ENCODE data around the gene FTO. TPM values are rescaled to one million over a fixed set of nuclear protein-coding genes. Genes with fewer than 3 reads are reported as not detected.

Gene FTO
- total and polyA plus RNA-seq, 2 donors from 2014 or later: 22.3 to 116 TPM

- TF ChIP-seq CTCF (IDR thresholded peaks at IDR 0.05; ENCODE audit: borderline replicate concordance, extremely low read depth, insufficient read depth): no peak
- no peak for FAIRE-seq
- Histone ChIP-seq H3K27ac (ENCODE audit: low read depth in 2 of 2, low read length in 2 of 2) (no peak overlapping the region), H3K36me3 (ENCODE audit: control insufficient read depth in 2 of 3, insufficient read depth in 3 of 3, low read length in 3 of 3) (no peaks in the 10 kb centered on the region), H3K9ac (ENCODE audit: low read length in 3 of 3) (no peak overlapping the region), H3K9me3 (ENCODE audit: control insufficient read depth in 2 of 3, insufficient read depth in 1 of 3, low read length in 3 of 3) (no peaks in the 10 kb centered on the region), H3K4me1 (ENCODE audit: control insufficient read depth in 2 of 3, insufficient read depth in 2 of 3, low read depth in 1 of 3, low read length in 3 of 3) (no peaks in the 10 kb centered on the region), H3K4me3 (ENCODE audit: low read length in 3 of 3) (no peak overlapping the region), H3K27me3 (ENCODE audit: control insufficient read depth, insufficient read depth, low read length) (no peaks in the 10 kb centered on the region)
- peak in 1 of 5 donors; percentile 35 for DNase-seq
- intact Hi-C loops (cut with DNase I): no loop called here
Measured at GRCh38 chr16:54175552-54176375, 471.8 kb downstream of the FTO start.

GRCh38 chr16:54176376-54176901 is 472.5 kb downstream of the FTO start:
- no peak overlapping the region for H3K27ac ChIP-seq (ENCODE audit: low read depth in 2 of 2, low read length in 2 of 2)
- no peak overlapping the region for H3K9ac ChIP-seq (ENCODE audit: low read length in 3 of 3)
- no peaks in the 10 kb centered on the region for H3K4me1 ChIP-seq (ENCODE audit: control insufficient read depth in 2 of 3, insufficient read depth in 2 of 3, low read depth in 1 of 3, low read length in 3 of 3)
- TF ChIP-seq CTCF (IDR thresholded peaks at IDR 0.05; ENCODE audit: borderline replicate concordance, extremely low read depth, insufficient read depth): no peak
- H3K9me3 ChIP-seq (ENCODE audit: control insufficient read depth in 2 of 3, insufficient read depth in 1 of 3, low read length in 3 of 3): no peaks in the 10 kb centered on the region
- DNase-seq (peak in 4 of 5 donors; percentile 48 to 56 (median 50)), FAIRE-seq (no peak)
- H3K4me3 ChIP-seq (ENCODE audit: low read length in 3 of 3): no peak overlapping the region
- intact Hi-C loops (cut with DNase I): no loop called here
- no peaks in the 10 kb centered on the region for H3K27me3 ChIP-seq (ENCODE audit: control insufficient read depth, insufficient read depth, low read length)
- H3K36me3 ChIP-seq (ENCODE audit: control insufficient read depth in 2 of 3, insufficient read depth in 3 of 3, low read length in 3 of 3): no peaks in the 10 kb centered on the region

DNA sequence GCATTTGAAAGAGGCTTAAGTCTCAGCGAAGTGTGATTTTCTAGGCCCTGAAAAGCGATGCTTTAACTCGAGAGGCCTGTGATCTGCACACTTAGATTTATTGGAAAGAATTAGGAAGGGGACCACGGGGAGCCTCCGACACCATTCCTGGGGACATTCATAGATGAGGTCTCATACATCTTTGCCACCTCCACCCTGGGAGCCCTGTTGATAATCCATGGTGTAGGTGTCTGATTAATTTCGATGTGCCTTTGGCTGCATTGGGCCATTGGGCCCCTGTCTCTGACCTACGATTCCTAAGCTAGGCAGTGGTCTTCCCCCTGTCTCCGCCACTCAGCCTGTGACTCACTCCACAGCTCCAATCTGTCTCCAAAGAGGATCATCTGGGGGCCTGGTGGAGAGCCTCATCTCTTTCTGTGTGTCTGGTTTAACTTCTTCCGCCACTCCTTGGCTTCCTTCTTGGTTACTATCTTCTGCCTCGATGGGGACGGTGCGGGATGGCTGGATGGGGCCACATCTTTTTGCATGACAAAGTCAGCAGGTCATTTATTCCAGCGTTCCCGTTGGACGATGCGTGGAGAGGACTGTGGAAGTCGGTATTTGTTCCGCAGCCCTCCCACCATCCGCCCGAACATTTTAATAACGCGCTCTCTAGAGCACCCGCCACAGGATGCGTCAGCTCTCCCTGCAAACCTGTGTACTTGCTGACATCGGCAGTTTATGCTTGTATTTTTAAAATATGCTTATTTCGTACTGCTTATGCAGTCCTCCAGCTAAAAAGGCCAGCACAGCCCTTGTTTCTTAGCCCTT is 473.3 kb downstream of the FTO start:
- intact Hi-C loops (cut with DNase I): no loop called here
- H3K4me3 ChIP-seq (ENCODE audit: low read length in 3 of 3): no peak overlapping the region
- no peaks in the 10 kb centered on the region for H3K36me3 ChIP-seq (ENCODE audit: control insufficient read depth in 2 of 3, insufficient read depth in 3 of 3, low read length in 3 of 3)
- FAIRE-seq (no peak), DNase-seq (no peak)
- H3K9ac ChIP-seq (ENCODE audit: low read length in 3 of 3): no peak overlapping the region
- H3K4me1 ChIP-seq (ENCODE audit: control insufficient read depth in 2 of 3, insufficient read depth in 2 of 3, low read depth in 1 of 3, low read length in 3 of 3): no peaks in the 10 kb centered on the region
- H3K27ac ChIP-seq (ENCODE audit: low read depth in 2 of 2, low read length in 2 of 2): no peak overlapping the region
- no peaks in the 10 kb centered on the region for H3K9me3 ChIP-seq (ENCODE audit: control insufficient read depth in 2 of 3, insufficient read depth in 1 of 3, low read length in 3 of 3)
- TF ChIP-seq CTCF (IDR thresholded peaks at IDR 0.05; ENCODE audit: borderline replicate concordance, extremely low read depth, insufficient read depth): no peak
- H3K27me3 ChIP-seq (ENCODE audit: control insufficient read depth, insufficient read depth, low read length): no peaks in the 10 kb centered on the region

Measured in kidney (tissue), 14 donors.